ENCODE results near the gene TACC2. TPM values are rescaled to one million over a fixed set of nuclear protein-coding genes. Genes with fewer than 3 reads are reported as not detected.

TACC2 gene
- total and polyA plus RNA-seq, 12 donors, result 68.1 to 451 (median 364) TPM

DNA sequence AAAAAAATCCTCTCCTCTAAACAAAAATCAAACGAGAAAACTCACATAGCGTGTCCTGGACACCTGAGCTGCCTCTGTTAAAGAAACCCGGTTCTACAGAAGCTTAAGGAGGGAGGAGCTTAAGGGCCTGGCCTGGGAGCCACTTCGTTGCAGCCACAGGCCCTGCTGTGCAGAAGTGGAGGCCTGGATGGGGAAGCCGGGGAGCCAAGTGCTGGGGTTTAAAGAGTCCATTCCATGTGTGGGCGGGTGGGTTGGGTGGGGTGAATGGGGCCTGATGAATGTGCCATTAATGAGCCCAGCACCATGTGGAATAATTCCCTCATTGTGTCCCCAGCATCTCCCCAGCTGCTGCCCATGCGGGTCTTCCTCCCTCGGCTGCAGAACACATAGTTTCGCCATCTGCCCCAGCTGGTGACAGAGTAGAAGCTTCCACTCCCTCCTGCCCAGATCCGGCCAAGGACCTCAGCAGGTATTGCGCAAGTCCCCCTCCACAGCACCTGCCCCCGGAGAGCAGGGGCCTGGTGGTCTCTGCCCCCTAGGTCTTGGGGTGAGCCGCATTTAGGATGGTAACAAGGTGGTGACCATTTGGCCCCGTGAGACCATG lies 154.4 kb downstream of the TACC2 start:
- ATAC-seq, result no peak
- TF ChIP-seq, protein P1, sequence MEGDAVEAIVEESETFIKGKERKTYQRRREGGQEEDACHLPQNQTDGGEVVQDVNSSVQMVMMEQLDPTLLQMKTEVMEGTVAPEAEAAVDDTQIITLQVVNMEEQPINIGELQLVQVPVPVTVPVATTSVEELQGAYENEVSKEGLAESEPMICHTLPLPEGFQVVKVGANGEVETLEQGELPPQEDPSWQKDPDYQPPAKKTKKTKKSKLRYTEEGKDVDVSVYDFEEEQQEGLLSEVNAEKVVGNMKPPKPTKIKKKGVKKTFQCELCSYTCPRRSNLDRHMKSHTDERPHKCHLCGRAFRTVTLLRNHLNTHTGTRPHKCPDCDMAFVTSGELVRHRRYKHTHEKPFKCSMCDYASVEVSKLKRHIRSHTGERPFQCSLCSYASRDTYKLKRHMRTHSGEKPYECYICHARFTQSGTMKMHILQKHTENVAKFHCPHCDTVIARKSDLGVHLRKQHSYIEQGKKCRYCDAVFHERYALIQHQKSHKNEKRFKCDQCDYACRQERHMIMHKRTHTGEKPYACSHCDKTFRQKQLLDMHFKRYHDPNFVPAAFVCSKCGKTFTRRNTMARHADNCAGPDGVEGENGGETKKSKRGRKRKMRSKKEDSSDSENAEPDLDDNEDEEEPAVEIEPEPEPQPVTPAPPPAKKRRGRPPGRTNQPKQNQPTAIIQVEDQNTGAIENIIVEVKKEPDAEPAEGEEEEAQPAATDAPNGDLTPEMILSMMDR (IDR thresholded peaks at IDR 0.05), result no peak
- Histone ChIP-seq H3K4me3 (no peak overlapping the region), H3K36me3 (peaks cover 0 to 34% (median 9%) of the 10 kb centered on the region in 9 donors), H3K9me3 (peaks cover 0 to 10% (median 0%) of the 10 kb centered on the region in 11 donors), H3K27ac (peak overlapping the region in 6 of 10 donors; percentile 85 to 94 (median 90)), H3K27me3 (no peaks in the 10 kb centered on the region), H3K4me1 (peaks cover 41 to 85% (median 71%) of the 10 kb centered on the region in 9 donors)
- intact Hi-C loops (cut with DNase I), result loop anchor here in 7 of 10 donors (5.0 to 10.0 kb wide), 7 partner anchors 39 to 131 kb away; partner anchors contain the start of gene BTBD16 (in 1 of the 7)
- WGBS, 2 donors, result 74 to 79% methylated on average over 14 of the region's 14 CpGs
- no peak for DNase-seq

DNA sequence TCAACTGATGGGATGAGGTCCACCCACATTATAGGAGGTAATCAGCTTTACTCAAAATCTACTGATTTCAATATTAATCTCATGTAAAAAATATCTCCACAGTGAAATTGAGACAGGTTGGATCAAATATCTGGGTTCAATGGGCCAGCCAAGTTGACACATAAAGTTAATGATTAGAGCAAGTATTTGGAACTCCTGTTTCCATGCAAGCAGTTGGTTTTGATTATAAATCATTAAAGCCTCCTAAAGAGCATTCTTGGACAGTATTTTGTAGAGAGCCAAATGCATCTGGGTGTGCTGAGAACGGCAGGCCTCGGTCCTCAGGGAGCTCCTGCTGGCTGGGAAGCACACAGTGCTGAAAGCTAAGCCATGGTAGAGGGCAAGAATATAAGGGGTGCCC lies 155.2 kb downstream of the TACC2 start:
- Histone ChIP-seq H3K4me1 (peaks cover 46 to 85% (median 71%) of the 10 kb centered on the region in 9 donors), H3K27me3 (no peaks in the 10 kb centered on the region), H3K4me3 (no peak overlapping the region), H3K27ac (peak overlapping the region in 5 of 10 donors; percentile 6 to 94 (median 89)), H3K9me3 (peaks cover 0 to 10% (median 0%) of the 10 kb centered on the region in 11 donors), H3K36me3 (peaks cover 0 to 30% (median 9%) of the 10 kb centered on the region in 9 donors)
- TF ChIP-seq, protein P1 (IDR thresholded peaks at IDR 0.05), result no peak
- ATAC-seq, result no peak
- no peak for DNase-seq
- WGBS, 2 donors, result 64 to 71% methylated on average over 2 of the region's 2 CpGs
- intact Hi-C loops (cut with DNase I), result loop anchor here in 7 of 10 donors (5.0 to 10.0 kb wide), 7 partner anchors 38 to 131 kb away; partner anchors contain the start of gene BTBD16 (in 1 of the 7)

DNA sequence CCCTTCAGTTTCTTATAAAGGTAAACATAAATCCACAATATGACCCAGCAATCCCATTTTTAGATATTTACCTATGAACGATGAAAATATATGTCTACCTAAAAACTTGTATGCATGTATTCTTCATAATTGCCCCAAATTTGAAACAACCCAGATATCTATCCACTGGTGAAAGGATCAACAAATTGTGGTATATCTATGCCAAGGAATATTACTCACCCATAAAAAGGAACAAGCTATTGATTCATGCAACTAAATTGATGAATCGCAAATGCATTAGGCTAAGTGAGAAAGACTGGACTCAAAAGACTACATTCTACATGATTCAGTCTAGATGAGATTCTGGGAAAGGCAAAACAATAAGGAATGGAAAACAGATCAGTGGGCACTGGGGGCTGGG lies 156.2 kb downstream of the TACC2 start:
- Histone ChIP-seq H3K27ac (peak overlapping the region in 1 of 10 donors; percentile 90), H3K4me1 (peaks cover 50 to 85% (median 71%) of the 10 kb centered on the region in 9 donors), H3K4me3 (no peak overlapping the region), H3K27me3 (no peaks in the 10 kb centered on the region), H3K9me3 (peaks cover 0 to 10% (median 0%) of the 10 kb centered on the region in 11 donors), H3K36me3 (peaks cover 0 to 30% (median 9%) of the 10 kb centered on the region in 9 donors)
- WGBS, 2 donors, result 98 to 100% methylated on average over 2 of the region's 2 CpGs
- TF ChIP-seq, protein P1 (IDR thresholded peaks at IDR 0.05), result no peak
- no peak for ATAC-seq
- no peak for DNase-seq
- intact Hi-C loops (cut with DNase I), result loop anchor here in 4 of 10 donors (5.0 to 10.0 kb wide), 5 partner anchors 67 to 130 kb away; partner anchors contain the start of gene BTBD16 (in 1 of the 4)

DNA sequence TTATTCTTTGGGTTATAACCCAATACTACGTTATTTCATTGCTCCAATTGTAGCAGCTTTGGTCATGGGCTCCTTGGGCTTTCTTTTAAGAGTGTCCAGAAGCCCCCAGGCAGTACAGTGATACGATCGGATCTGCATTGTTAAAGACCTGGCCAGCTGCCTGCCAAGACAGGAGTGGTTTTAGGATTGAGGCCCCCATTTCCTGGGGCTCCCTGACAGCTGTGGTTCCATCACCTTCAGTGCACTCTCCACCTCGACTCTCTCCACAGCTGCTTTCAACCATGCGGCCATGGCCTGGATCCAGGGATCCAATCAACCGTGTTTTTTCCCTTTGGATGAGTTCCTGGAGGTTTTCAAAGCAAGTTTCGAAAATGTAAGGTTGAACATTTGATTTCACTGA lies 158.7 kb downstream of the TACC2 start:
- 28 to 34% methylated on average over 7 of the region's 7 CpGs for WGBS, 2 donors
- peaks cover 34 to 85% (median 68%) of the 10 kb centered on the region in 9 donors for H3K4me1 ChIP-seq
- no peaks in the 10 kb centered on the region for H3K27me3 ChIP-seq
- H3K27ac ChIP-seq, result peak overlapping the region in 9 of 10 donors; percentile 40 to 90 (median 83)
- DNase-seq (no peak), ATAC-seq (no peak)
- H3K9me3 ChIP-seq, result peaks cover 0 to 10% (median 0%) of the 10 kb centered on the region in 11 donors
- peaks cover 0 to 32% (median 9%) of the 10 kb centered on the region in 9 donors for H3K36me3 ChIP-seq
- TF ChIP-seq, protein P1 (IDR thresholded peaks at IDR 0.05), result no peak
- intact Hi-C loops (cut with DNase I), result loop anchor here in 4 of 10 donors (5.0 to 10.0 kb wide), 5 partner anchors 65 to 127 kb away; partner anchors contain the start of gene BTBD16 (in 1 of the 4)
- no peak overlapping the region for H3K4me3 ChIP-seq
